NCI-H1417 (cell line): Measurements from ENCODE around the gene NTMT2.
"Not testable (repeated sequence)": the region's sequence is repeated elsewhere in the genome, so short reads cannot be mapped to it uniquely, and the experiment has no call there.

Experiments used
- DNase-seq, 3 experiments: peaks; one replicate each; lab custom pipeline; 2025; lab: John Stamatoyannopoulos, UW

The NTMT2 gene

DNA sequence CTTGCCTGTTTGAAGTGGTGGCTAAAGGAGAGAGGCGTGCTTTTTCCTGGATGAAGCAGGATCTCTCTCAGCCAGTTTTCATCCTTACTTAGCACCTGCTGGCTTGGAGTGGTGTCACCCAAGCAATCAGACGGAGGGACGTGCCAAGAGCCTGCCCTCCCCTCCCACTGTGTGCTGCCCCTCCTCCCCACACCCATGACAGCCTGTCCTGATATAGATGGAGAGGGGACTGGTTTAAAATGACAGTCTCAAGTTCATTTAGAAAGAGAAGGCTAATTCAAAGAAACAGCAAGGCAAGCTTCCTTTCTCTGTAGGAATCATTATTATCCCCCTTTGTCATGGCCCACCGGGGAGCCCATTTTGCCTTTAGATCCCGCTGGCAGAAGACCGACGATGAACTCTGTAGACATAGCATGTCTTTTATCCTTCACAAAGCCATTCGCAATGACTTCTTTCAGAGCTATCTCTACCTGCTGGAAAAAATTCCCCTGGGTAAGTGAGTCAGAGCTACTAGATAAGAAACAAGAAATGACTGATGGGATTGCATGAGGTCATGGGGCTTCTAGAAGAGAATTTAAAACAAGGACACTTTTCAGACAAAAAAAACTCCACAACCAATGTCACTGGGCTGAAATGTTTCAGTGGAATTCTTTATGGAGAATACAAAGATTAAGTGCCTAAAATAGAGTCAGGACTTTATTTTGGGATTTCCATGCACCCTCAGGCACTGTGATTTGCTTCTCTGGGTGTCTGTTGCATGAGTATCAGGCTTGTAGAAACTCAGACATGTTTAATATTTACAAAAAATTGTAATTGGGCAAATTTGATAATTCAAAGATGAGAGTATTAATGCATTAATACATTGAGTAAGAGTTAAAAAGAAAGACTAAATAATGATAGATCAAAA, at the start of gene NTMT2:
Gene NTMT2, plus strand, starts transcription at position 190 of the 907 bp plus-strand sequence. Its CDS starts 149 bp downstream, at position 339.
- DNase-seq: peak; percentile 84 to 95 (median 94)

DNA sequence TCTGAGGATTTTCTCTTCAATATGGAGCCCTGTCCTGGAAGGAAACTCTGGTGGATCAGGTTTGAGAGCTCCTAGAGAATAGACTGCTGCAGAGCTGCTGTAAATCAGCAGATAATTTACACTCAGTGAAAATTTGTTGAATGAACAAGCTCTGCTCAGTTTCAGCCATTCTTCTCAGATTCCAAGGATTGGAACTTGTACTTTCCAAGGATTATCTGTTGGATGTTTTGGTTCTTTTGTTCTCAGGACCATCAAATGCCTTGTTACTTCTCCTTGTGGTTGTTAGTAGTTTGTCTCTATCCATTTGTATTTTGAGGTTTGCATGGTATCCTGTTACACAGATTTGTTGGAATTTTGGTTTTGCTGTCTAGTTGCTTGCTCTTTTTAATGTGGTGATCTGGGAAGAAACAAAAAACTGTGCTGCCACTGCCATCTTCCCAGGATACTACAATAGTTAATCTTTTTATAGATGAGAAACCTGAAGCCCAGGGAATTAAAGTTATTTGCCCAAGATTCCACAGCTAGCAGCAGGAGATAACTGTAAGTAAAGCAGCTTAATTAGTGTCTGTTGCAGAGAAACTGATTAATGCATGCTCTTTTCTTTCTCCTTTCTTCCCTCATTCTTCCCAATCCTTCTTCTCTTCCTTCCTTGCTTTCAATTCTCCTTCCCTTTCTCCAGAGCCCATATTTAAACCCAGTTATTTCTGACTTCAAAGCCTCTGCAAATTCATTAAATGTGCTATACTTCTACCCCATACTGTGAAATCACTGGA, 49.6 kb upstream of the NTMT2 start:
- DNase-seq: no peak

DNA sequence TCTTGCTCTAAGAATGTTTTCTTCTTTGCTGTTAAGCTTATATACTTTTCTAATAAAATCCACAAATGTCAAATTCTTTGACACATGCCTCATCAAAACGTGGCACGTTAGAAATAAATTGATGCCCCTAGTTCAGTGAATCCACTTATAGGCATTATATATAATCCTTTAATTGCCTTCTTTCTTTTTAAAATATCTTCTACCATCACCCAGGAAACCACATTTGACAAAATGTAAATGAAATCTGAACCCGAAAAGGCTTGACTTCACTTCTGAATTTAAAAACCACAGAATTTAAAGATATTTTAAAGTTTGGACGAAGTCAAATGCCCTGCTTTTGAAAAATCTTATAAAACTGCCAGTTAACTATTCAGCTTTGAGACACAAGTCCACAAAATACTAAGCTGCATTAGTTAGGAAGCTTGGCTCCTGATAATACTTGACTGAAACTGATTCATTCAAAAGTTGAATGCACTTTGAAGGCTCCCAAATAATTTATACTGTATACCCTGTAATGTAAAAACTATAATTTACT, 48.9 kb upstream of the NTMT2 start:
- DNase-seq: no peak

DNA sequence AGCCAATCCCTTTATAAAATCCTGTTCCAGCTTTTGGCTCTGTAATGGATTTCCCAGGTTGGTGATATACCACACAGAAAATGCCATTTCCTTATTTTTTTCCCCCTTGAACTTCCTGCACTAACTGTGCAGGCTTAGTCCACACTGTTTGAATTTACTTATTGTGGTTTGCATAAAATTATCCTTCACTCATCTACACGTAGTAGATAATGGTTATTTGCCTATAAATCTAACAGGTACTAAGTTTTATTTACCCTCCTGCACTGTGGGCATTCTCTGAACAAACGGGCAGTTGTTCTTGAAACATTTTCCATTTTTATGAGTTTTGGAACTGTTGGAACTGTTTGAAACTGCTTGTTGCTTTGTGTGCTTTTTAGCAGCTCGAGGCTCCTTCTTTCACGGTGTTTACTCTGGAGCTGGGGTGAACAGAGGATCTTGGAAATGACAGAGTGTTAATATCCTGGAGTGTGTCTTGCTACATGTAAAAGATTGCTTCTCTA, 48.3 kb upstream of the NTMT2 start:
- DNase-seq: peak in 1 of 3 experiments; percentile 15

DNA sequence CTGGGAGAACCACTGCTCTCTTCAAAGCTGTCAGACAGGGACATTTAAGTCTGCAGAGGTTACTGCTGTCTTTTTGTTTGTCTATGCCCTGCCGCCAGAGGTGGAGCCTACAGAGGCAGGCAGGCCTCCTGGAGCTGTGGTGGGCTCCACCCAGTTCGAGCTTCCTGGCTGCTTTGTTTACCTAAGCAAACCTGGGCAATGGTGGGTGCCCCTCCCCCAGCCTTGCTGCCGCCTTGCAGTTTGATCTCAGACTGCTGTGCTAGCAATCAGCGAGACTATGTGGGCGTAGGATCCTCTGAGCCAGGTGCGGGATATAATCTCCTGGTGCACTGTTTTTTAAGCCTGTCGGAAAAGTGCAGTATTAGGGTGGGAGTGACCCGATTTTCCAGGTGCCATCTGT, 32.6 kb upstream of the NTMT2 start:
- not testable (repeated sequence) for DNase-seq

DNA sequence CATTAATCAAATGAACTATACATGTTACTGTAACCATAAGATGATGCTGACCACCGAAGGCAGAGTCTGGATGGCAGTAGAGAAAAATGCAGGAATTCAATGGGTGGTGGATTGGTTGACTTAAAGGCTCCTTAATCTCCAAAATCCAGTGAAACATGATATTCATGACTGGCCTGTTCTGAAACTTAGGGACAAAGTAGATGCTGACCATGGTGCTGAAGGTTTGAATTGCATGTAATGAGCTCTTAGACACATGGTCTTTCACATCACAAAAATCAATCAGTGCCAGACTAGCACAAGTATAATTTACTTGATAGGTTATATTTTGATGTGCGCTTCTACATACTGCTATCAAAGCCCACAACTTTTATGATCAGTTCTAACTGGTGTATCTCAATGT, 30.9 kb upstream of the NTMT2 start:
- DNase-seq: no peak

DNA sequence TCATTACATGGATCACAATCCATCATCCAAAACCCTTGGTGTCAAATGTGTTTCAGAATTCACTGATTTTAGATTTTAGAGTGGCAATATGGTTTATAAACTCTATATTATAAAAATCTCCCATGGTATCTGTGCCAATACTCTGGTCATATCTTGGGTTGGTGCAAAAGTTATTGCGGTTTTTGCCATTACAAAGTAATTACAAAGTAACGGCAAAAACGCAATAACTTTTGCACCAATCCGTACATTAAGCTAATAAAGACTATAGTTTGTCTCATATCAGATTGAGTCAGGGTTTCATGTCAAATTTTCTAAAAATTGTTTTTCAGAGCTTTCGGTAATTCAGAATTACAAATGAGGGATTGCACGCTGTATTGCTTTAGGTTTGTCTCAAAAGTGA, 23.4 kb upstream of the NTMT2 start:
- DNase-seq: no peak

DNA sequence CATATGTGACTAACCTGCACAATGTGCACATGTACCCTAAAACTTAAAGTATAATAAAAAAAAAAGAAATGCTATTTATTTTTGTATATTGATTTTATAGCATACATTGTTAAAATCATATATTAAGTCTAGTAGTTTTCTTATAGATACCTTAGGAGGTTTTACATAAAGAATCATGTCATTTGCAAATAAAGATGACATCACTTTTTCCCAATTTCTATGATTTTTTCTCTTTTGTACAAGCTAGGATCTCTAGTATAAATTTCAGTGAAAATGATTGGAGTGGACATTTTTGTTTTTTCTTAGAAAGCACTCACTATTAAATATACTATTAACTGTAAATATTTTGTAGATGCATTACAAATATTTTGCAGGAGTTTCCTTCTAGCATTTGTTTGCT, 20.5 kb upstream of the NTMT2 start:
- DNase-seq: no peak

DNA sequence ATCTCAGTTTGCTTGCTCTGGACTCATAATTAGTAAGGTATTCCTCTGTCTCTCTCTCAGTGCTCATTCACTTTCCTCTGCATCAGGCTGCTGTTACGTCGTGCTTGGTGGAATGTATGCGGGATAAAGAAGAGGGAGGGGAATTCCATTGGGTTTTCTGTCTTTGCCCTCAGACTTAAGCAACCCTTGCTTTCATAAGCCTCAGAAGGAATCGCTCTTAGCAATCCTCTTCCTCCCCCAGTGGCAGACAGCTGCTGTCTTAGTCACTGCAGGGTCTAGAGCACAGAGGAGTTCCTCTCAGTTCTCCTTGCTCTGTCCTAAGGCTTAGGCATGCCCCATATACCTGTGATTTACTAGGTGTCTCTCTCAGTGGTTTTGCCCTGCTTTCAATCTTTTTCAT, 19.1 kb upstream of the NTMT2 start:
- no peak for DNase-seq

DNA sequence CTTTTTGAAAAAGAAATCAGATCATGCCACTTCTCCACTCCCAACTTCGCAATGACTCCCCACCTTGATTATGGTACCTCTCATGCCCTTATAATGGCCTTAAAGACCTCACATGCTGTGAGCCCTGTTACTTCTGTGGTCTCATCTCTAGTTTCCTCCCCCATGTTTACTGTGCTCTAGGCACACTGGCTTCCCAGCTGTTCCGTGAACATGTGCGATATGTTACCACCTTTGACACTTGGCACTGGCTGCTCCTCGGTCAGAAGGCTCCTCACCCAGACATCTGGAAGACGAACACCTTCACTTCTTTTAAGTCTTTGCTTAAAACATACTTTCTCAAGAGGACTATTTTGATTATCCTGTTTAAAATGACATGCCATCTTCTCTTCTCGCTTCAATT, 14.3 kb upstream of the NTMT2 start:
- DNase-seq: peak in 1 of 3 experiments; percentile 8

DNA sequence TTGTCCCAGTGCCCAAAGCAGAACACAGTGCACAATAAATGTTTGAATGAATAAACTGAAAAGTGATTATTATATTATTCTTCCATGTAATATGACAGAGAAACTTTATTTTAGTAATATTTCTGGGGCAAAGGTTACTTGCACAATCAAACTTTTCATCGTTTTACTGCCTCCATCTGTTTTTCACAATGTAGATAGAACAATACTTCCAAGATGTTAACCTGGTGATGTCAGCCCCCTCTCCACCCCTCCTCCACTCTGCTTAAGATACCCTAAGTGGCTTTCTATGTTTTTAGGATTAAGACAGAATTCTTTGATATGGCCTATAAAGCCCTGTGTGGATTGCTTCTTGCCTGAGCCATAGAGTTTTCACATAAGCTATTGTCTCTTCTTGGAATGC, 13.8 kb upstream of the NTMT2 start:
- no peak for DNase-seq

DNA sequence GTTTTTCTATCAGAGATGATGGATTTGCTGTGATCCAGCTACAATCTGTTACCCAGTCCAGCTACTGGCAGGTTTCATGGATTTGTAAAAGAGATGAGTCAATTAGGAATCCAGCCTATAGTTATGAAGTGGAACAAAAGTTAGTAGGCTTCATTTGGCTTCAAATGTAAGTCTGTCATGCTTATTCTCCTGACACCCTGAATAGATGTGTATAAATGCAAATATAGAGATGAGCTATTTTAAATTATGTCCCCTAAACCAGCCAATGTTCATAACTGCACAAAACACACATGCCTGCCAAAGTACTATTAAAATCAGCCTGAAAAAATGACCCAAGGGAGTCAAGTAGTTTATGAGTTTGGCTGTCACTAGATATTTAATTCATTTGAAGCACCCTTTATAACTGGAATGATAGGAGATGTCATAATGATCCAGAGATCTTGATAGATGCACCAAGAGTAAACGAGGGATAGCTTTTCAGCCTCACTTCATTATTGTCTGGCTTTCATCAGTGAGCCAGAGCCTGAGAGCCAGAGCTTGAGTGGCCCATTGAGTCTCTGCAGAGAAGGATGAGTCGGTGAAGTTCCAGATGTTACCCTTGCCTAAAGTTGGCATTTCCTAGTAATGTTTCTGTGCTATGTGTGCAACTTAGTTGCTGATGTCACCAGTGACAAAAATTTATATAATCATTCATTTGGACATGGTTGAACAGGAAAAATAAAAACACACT, 11.8 kb upstream of the NTMT2 start:
- DNase-seq: no peak

DNA sequence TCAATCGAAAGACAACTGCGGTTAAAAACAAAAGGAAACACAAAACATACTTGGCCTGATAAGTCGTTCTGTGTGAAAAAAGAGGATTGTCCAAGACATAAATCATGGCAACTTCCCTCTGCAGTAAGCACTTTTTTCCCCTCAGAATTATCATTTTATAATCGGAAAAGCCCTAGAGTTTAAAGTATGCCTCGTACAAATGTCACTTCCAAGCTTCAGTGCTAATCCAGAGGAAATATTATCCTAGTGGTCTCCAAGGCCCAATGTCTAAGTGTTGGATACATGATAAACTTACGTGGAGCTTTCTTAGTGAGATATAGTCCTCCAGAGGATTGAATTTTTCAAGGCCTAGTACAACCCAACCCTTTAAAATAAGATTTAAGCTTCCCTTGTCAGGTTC, 11.2 kb upstream of the NTMT2 start:
- DNase-seq: no peak

DNA sequence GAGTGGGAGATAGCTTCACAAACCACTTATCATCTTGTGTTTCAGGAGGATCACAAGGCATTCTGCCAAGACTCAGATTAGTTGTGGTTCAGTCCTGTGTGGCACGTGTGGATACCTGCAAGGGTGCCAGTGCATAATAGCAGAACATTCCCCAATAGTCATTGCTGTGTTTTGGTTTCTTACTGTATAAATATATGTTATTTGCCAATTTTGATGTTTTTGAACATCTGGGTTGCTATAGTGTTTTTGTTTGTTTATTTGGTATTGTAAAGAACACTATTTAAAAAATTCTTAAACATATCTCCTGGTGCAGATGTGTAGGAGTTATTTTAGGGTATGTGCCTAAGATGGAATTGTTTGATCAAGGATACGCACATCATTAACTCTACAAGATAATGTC, 5.4 kb upstream of the NTMT2 start:
- no peak for DNase-seq

DNA sequence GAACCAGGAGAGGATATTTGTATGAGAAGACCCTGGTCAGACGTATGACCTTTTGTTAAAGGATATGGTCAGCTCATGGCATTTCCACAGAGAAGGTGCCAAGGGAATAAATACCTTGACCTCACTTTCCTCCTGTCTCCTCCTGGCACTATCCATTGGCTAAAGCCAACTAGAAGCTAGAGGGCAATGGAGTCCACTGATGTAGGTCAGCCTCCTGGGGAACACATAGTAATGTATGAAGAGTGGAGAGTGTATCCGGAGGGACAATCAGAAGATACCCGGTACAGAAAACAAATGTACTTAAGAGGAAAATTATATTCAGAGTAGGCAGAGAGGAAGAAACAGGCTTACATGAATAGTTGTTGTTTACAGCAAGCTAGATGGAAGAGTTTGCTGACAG, 698 bp upstream of the NTMT2 start:
- DNase-seq: peak; percentile 19 to 77 (median 77)

DNA sequence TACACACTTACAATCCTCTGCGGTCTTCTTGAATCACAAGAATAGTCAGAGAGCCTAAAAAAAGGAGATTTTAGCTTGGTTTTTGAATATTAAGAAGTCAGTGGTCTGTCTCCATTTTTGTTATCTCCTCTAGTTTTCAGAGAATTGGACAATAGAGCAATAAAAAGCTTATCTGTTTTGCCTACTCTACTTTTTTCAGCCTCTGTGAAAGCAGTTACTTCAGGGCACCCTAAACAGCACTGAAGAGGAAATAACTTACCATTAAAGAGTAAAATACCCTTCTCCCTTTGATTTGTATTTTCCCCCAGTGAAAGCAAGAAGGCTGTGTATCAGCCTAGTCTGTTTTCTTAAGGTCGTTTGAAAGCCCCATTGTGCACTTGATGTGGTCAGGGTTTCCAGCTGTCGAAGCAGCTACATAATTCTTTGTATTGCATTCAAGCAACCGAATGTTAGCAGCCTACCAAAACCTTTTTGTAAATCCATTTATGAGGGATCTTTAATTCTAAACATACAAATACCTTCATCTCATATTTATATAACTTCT, 1.0 kb downstream of the NTMT2 start:
- peak in 2 of 3 experiments; percentile 28 to 49 for DNase-seq

DNA sequence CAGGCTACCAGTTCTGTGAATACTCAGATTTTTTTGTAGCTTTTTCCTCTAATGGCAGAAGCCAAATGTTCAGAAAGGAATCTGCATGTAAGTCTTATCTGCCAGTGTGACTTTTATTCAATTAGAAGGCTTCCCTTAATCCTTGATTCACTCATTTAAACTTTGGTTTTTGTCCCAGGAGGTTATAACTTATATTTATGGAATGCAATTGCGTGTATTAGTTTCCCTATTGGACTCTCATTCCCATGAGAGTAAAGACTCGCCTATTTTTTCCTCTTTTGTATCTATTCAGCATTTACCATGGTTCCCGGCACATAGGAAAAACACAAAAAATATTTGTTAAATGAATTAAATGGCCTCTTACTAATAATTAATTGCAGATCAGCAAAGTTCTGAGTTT, 3.5 kb downstream of the NTMT2 start:
- DNase-seq: no peak

DNA sequence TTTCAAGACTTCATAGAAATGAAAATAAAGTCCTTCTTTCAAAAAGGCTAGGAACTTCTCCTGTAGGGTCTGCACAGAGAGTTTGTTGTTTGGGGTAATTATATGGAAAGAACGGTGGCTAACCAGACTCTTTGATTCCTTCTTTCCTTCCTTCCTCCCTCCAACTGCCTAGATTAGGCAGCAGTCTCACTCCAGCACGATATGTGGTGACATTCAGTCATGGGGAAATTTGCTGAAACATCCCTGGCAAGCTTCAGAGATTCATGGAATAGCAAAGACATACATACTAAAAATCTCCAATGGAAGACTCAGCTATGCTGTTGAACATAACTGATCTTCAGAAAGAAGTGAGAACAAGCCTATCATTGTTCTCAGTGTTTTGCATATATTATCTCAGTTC, 4.3 kb downstream of the NTMT2 start:
- no peak for DNase-seq

DNA sequence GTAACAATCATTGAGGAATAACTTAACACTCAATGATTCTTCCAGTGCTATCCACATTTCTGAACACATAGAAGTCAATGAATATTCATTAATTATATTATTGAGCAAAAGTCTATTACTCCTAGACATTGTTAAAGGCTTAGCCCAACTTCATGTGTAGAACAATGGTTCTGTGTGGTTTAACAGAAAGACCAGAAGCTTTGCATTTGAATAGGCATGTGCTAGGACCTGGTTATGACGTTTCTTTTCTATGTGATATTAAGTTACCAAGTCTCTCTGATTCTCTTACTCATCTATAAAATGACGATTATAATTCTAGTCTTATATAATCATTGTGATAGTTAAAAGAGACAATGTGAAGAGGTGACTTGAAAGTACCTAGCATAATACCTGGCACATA, 5.2 kb downstream of the NTMT2 start:
- no peak for DNase-seq

DNA sequence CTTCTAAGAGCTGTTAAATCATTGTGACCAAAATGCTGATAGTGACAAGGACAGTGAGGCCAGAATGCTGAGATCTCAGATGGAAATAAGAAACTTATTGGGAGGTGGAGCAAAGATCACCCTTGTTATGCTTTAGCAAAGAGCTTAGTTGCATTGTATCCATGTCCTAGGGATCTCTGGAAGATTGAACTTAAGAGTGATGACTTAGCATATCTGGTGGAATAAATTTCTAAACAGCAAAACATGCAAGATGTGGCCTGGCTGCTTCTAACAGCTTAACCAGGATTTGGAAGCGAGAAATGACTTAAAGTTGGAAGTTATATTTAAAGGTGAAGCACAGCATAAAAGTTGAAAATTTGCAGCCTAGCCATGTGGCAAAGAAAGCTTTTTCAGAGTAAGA, 7.7 kb downstream of the NTMT2 start:
- DNase-seq: no peak

DNA sequence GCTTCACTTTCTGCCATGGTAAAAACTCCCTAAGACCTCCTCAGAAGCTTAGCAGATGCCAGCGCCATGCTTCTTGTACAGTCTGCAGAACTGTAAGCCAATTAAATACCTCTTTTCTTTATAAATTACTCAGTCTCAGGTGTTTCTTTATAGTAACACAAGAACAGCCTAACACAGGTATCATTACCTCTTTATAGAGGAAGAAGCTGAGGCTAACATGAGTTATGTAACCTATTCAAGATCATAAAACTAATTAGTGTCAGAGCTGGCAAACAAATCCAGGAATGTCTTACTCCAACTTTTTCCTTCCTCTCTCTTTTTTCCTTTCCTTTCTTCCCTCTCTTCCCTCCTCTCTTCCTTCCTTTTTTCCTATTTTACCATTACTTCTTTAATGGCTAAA, 9.3 kb downstream of the NTMT2 start:
- DNase-seq: no peak

DNA sequence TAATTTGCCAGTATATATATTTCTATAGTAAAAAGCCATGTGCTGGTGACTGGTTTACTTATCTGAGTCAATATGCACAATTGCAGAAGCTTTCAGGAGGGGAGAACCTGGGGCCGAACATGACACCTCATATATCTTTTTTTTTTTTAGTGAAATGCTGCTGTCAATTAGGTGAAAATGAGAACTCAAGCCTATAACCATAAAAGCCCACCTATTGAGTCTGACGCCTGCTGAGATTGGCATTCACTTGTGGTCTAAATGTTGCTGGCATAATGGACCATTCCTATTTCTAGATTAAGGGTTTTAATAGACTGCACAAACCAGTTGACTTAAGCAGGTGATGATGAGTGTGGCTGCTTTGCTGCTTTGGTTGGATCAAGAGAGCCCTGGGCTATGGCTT, 10.8 kb downstream of the NTMT2 start:
- peak; percentile 26 to 88 (median 35) for DNase-seq
